ENCODE data around the gene GRIK5. TPM values are rescaled to one million over a fixed set of nuclear protein-coding genes. Genes with fewer than 3 reads are reported as not detected.
A peak's percentile ranks its signal among the peaks of the same experiment; 100 is the strongest.

The GRIK5 gene
- total RNA-seq, 1 experiment from 2014 or later: 43.1 TPM

DNA sequence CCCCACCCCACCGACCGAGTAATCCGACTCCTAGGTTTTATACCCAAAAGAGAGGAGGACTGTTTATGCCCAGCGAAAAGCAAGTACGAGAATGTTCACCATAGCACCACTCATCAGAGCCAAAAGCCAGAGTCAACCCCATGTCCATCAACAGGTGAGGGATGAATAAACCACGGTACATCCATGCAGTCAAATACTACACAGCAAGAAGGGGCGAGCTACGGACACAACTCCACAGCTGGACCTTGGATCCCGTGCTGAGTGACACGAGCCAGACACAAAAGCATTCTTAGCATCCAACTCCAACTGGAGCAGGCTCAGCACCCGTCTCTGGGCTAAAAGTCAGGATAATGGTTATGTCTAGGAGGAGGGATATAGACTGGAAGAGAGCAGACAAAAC lies 98.6 kb downstream of the GRIK5 start:
- H3K18ac ChIP-seq (ENCODE audit: insufficient read length, low read depth, low read length): no peak overlapping the region
- H3K4ac ChIP-seq (ENCODE audit: low read depth, low read length): no peak overlapping the region
- TF ChIP-seq, protein P1, sequence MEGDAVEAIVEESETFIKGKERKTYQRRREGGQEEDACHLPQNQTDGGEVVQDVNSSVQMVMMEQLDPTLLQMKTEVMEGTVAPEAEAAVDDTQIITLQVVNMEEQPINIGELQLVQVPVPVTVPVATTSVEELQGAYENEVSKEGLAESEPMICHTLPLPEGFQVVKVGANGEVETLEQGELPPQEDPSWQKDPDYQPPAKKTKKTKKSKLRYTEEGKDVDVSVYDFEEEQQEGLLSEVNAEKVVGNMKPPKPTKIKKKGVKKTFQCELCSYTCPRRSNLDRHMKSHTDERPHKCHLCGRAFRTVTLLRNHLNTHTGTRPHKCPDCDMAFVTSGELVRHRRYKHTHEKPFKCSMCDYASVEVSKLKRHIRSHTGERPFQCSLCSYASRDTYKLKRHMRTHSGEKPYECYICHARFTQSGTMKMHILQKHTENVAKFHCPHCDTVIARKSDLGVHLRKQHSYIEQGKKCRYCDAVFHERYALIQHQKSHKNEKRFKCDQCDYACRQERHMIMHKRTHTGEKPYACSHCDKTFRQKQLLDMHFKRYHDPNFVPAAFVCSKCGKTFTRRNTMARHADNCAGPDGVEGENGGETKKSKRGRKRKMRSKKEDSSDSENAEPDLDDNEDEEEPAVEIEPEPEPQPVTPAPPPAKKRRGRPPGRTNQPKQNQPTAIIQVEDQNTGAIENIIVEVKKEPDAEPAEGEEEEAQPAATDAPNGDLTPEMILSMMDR (conservative IDR thresholded peaks at IDR 0.05): no peak
- DNase-seq: no peak
- no peak overlapping the region for H3K56ac ChIP-seq (ENCODE audit: insufficient read length, low read depth, low read length)
- H3K23ac ChIP-seq (ENCODE audit: insufficient read length, low read depth, low read length): no peak overlapping the region
- H4K5ac ChIP-seq (ENCODE audit: insufficient read length, low read depth, low read length): no peak overlapping the region
- no peak overlapping the region; a peak in 1 of 5 replicates for H3K4me3 Mint-ChIP-seq
- H3K4me1 ChIP-seq (ENCODE audit: insufficient read depth, low read length): no peaks in the 10 kb centered on the region
- H3K27me3 ChIP-seq (ENCODE audit: insufficient read depth, low read length): no peaks in the 10 kb centered on the region
- peak overlapping the region in 1 of 3 experiments; percentile 53; a peak in 1 of 7 replicates for H3K27ac Mint-ChIP-seq
- peaks cover 0 to 4% of the 10 kb centered on the region in 2 experiments; a peak in 2 of 4 replicates for H3K4me1 Mint-ChIP-seq
- H2BK20ac ChIP-seq (ENCODE audit: low read depth, low read length, poor library complexity, severe bottlenecking): no peak overlapping the region
- no peak overlapping the region for H2BK12ac ChIP-seq (ENCODE audit: insufficient read length, low read depth, low read length)
- no peak overlapping the region for H2BK15ac ChIP-seq (ENCODE audit: low read depth, low read length)
- no peak overlapping the region for H2BK5ac ChIP-seq (ENCODE audit: insufficient read length, low read length)
- no peak overlapping the region for H3T11ph ChIP-seq (ENCODE audit: low read length)
- H3K79me1 ChIP-seq (ENCODE audit: insufficient read depth, low read depth, low read length, poor library complexity, severe bottlenecking): no peaks in the 10 kb centered on the region
- no peak overlapping the region for H4K8ac ChIP-seq (replicated peaks; ENCODE audit: insufficient read length, low read depth, low read length)
- H3K9me3 Mint-ChIP-seq: no peaks in the 10 kb centered on the region
- H3K36me3 Mint-ChIP-seq (ENCODE audit: insufficient read depth in 1 of 3, low read depth in 3 of 3): peaks cover 1 to 20% (median 7%) of the 10 kb centered on the region in 3 experiments; a peak in 5 of 7 replicates
- no peaks in the 10 kb centered on the region for H3K9me3 ChIP-seq (ENCODE audit: control insufficient read depth, low read depth, low read length)
- H3K9ac ChIP-seq (ENCODE audit: extremely low read depth, insufficient read length, low read length): no peak overlapping the region
- H2BK120ac ChIP-seq (ENCODE audit: low read depth, low read length, poor library complexity, severe bottlenecking): no peak overlapping the region
- H4K20me1 ChIP-seq (ENCODE audit: control insufficient read depth, insufficient read depth, insufficient read length): no peaks in the 10 kb centered on the region
- WGBS (ENCODE audit: extremely low coverage, insufficient read length, low lambda C conversion rate): no CpG with 5 or more reads among the region's 11 CpGs
- H3K79me2 ChIP-seq (ENCODE audit: insufficient read depth, low read length): no peaks in the 10 kb centered on the region
- no peaks in the 10 kb centered on the region; the same call in none of the 2 replicates for H3K27me3 Mint-ChIP-seq (ENCODE audit: low read depth)
- H3K23me2 ChIP-seq (ENCODE audit: insufficient read length, low read depth, low read length, poor library complexity, severe bottlenecking): no peaks in the 10 kb centered on the region
- no peak overlapping the region for H3K27ac ChIP-seq (ENCODE audit: insufficient read length, low read depth, low read length)
- no peak overlapping the region for H4K91ac ChIP-seq (ENCODE audit: insufficient read length, low read depth, low read length)
- H3K4me2 ChIP-seq (ENCODE audit: insufficient read depth, insufficient read length, low read length): no peak overlapping the region
- H2AK5ac ChIP-seq (ENCODE audit: insufficient read length, low read length): no peak overlapping the region
- no peak overlapping the region; the same call in 1 of the 2 replicates for H3K14ac ChIP-seq (ENCODE audit: insufficient read depth, low read length)
- H2AFZ ChIP-seq (ENCODE audit: low read length): no peak overlapping the region

All from H9 (cell line).